ENCODE data around the gene RUFY1. TPM values are rescaled to one million over a fixed set of nuclear protein-coding genes. Genes with fewer than 3 reads are reported as not detected.
A peak's percentile ranks its signal among the peaks of the same experiment; 100 is the strongest.

The RUFY1 gene
- total RNA-seq, 1 experiment from 2014 or later = 45.7 TPM

GRCh38 chr5:179623906-179624741 is 73.8 kb downstream of the RUFY1 start:
- H3K56ac ChIP-seq (ENCODE audit: insufficient read length, low read depth, low read length) = no peak overlapping the region
- H2AK5ac ChIP-seq (ENCODE audit: insufficient read length, low read length) = no peak overlapping the region
- H3K9ac ChIP-seq (ENCODE audit: extremely low read depth, insufficient read length, low read length) = peak overlapping the region; percentile 85
- H3K79me1 ChIP-seq (ENCODE audit: insufficient read depth, low read depth, low read length, poor library complexity, severe bottlenecking) = no peaks in the 10 kb centered on the region
- peak overlapping the region; percentile 97 for H3K14ac ChIP-seq (ENCODE audit: insufficient read depth, low read length)
- DNase-seq = no peak
- no peak for TF ChIP-seq CTCF (conservative IDR thresholded peaks at IDR 0.05)
- peak overlapping the region; percentile 63 for H4K5ac ChIP-seq (ENCODE audit: insufficient read length, low read depth, low read length)
- peak overlapping the region; percentile 99 to 100 (median 99) for H3K27ac Mint-ChIP-seq
- no peak overlapping the region for H3T11ph ChIP-seq (ENCODE audit: low read length)
- H3K23me2 ChIP-seq (ENCODE audit: insufficient read length, low read depth, low read length, poor library complexity, severe bottlenecking) = peaks cover 9% of the 10 kb centered on the region
- peaks cover 3% of the 10 kb centered on the region; the same call in 1 of the 2 replicates for H3K27me3 Mint-ChIP-seq (ENCODE audit: low read depth)
- H3K4me3 Mint-ChIP-seq = peak overlapping the region; percentile 93 to 98
- H3K79me2 ChIP-seq (ENCODE audit: insufficient read depth, low read length) = peaks cover 27% of the 10 kb centered on the region
- no peak overlapping the region for H2BK15ac ChIP-seq (ENCODE audit: low read depth, low read length)
- H3K27ac ChIP-seq (ENCODE audit: insufficient read length, low read depth, low read length) = peak overlapping the region; percentile 27
- H3K18ac ChIP-seq (ENCODE audit: insufficient read length, low read depth, low read length) = peak overlapping the region; percentile 95
- H4K91ac ChIP-seq (ENCODE audit: insufficient read length, low read depth, low read length) = peak overlapping the region; percentile 81
- no peak overlapping the region for H3K23ac ChIP-seq (ENCODE audit: insufficient read length, low read depth, low read length)
- H2BK12ac ChIP-seq (ENCODE audit: insufficient read length, low read depth, low read length) = peak overlapping the region; percentile 43
- H4K20me1 ChIP-seq (ENCODE audit: control insufficient read depth, insufficient read depth, insufficient read length) = no peaks in the 10 kb centered on the region
- peaks cover 7% of the 10 kb centered on the region for H3K4me1 ChIP-seq (ENCODE audit: insufficient read depth, low read length)
- H3K4me2 ChIP-seq (ENCODE audit: insufficient read depth, insufficient read length, low read length) = peak overlapping the region; percentile 91
- H2BK120ac ChIP-seq (ENCODE audit: low read depth, low read length, poor library complexity, severe bottlenecking) = peak overlapping the region; percentile 40
- peak overlapping the region; percentile 8 for H2BK5ac ChIP-seq (ENCODE audit: insufficient read length, low read length)
- no CpG with 5 or more reads among the region's 68 CpGs for WGBS (ENCODE audit: extremely low coverage, insufficient read length, low lambda C conversion rate)
- H3K27me3 ChIP-seq (ENCODE audit: insufficient read depth, low read length) = no peaks in the 10 kb centered on the region
- no peaks in the 10 kb centered on the region for H3K9me3 ChIP-seq (ENCODE audit: control insufficient read depth, low read depth, low read length)
- H3K9me3 Mint-ChIP-seq = peaks cover 2 to 3% of the 10 kb centered on the region in 2 experiments; a peak in 3 of 5 replicates
- H3K36me3 Mint-ChIP-seq (ENCODE audit: insufficient read depth in 1 of 3, low read depth in 3 of 3) = peaks cover 38 to 47% (median 46%) of the 10 kb centered on the region in 3 experiments
- H2BK20ac ChIP-seq (ENCODE audit: low read depth, low read length, poor library complexity, severe bottlenecking) = no peak overlapping the region
- peak overlapping the region; percentile 43 for H4K8ac ChIP-seq (replicated peaks; ENCODE audit: insufficient read length, low read depth, low read length)
- no peak overlapping the region for H2AFZ ChIP-seq (ENCODE audit: low read length)
- no peak overlapping the region; the same call in 1 of the 2 replicates for H3K4ac ChIP-seq (ENCODE audit: low read depth, low read length)
- H3K4me1 Mint-ChIP-seq = peaks cover 33 to 38% of the 10 kb centered on the region in 2 experiments

Measured in H9 (cell line).